K562 (cell line): ENCODE measurements around the gene FOXN3. TPM values are rescaled to one million over a fixed set of nuclear protein-coding genes. Genes with fewer than 3 reads are reported as not detected.
"Not testable (repeated sequence)": the region's sequence is repeated elsewhere in the genome, so short reads cannot be mapped to it uniquely, and the experiment has no call there.

Experiments
- ATAC-seq: fragments of 200-7000 bp; cut with Tn5 transposase; 3 replicates; pipeline ENCODE4 v1.9.1; 2020; ENCODE audit warnings: moderate library complexity
- BruUV-seq: library from RNA; stranded (reverse); fragments of 400-500 nt; replicated peaks from 2 replicates; lab custom pipeline; 2021; lab: Mats Ljungman, UMichigan
- CTCF ChIA-PET: fragments of 300-600 bp; formaldehyde crosslinking; extraction: SDS; loops from one replicate; lab custom pipeline; 2021; ENCODE audit warnings: low intra/inter-chr PET ratio; lab: Yijun Ruan, JAX
- POLR2A ChIA-PET: fragments of 300-600, 350-650 bp; sonication (Branson Sonifier 250); formaldehyde crosslinking; extraction: SDS; loops from one replicate; lab custom pipeline; 2021; ENCODE audit warnings: antibody characterized with exemption, inconsistent platforms; lab: Yijun Ruan, JAX
- DNase-seq, 4 experiments: peaks; one replicate each; pipeline versions ENCODE4 v3.0.0 to v3.0.0-alpha.2; 2011 to 2018; ENCODE audit warnings: low spot score in 3 of 4, mixed read lengths in 3 of 4; ENCODE audit errors: extremely low read depth in 1 of 4
- FAIRE-seq: peaks from 2 replicates; lab custom pipeline; 2011; peaks lifted over from hg19 to GRCh38; lab: Jason Lieb, UNC
- H2AFZ ChIP-seq: 2 replicates; pipeline ENCODE4 v1.6.0; 2011; ENCODE audit warnings: low read depth, low read length, control low read depth, inconsistent platforms
- H3K27ac ChIP-seq: fragments of 200-600 bp; 3 replicates; pipeline ENCODE4 v1.8.0; 2011; ENCODE audit warnings: low read depth, mild to moderate bottlenecking, control low read depth, inconsistent platforms, low read length, moderate library complexity, mixed read lengths; ENCODE audit errors: extremely low read depth
- H3K27me3 ChIP-seq, 2 experiments: fragments of 300-600 bp in 1 of 2; 2 replicates in 1 of 2; 3 replicates in 1 of 2; pipeline versions ENCODE4 v1.6.0 to v1.8.0; 2011; ENCODE audit warnings: inconsistent platforms in 2 of 2, low read length in 2 of 2, mild to moderate bottlenecking in 1 of 2, mixed read lengths in 1 of 2, moderate library complexity in 1 of 2; ENCODE audit not compliant: control insufficient read depth in 2 of 2, insufficient read depth in 2 of 2
- H3K36me3 ChIP-seq: fragments of 300-600 bp; 3 replicates; pipeline ENCODE4 v1.8.0; 2011; ENCODE audit warnings: mild to moderate bottlenecking, low read length, inconsistent platforms; ENCODE audit not compliant: control insufficient read depth, insufficient read depth
- H3K4me1 ChIP-seq, 2 experiments: fragments of 200-600 bp in 1 of 2; replicated peaks in 1 of 2; 2 replicates in 1 of 2; 3 replicates in 1 of 2; pipeline versions ENCODE4 v1.5.1 to v1.8.0; 2011; ENCODE audit warnings: inconsistent platforms in 2 of 2, low read length in 2 of 2, mild to moderate bottlenecking in 1 of 2, mixed read lengths in 1 of 2, moderate library complexity in 1 of 2; ENCODE audit not compliant: control insufficient read depth in 2 of 2, insufficient read depth in 2 of 2
- H3K4me2 ChIP-seq: 2 replicates; pipeline ENCODE4 v1.6.1; 2011; ENCODE audit warnings: low read length, control low read depth, inconsistent platforms, mixed read lengths; ENCODE audit not compliant: insufficient read depth
- H3K4me3 ChIP-seq: fragments of 200-600 bp; sonication (generic), shearing (Covaris generic); 2 replicates; pipeline ENCODE4 v1.5.1; 2016; ENCODE audit warnings: control low read depth, inconsistent platforms
- H3K79me2 ChIP-seq: fragments of 200-600 bp; 3 replicates; pipeline ENCODE4 v1.8.0; 2011; ENCODE audit warnings: low read length, inconsistent platforms; ENCODE audit not compliant: control insufficient read depth, insufficient read depth
- H3K9ac ChIP-seq, 2 experiments: 2 replicates each; pipeline versions ENCODE4 v1.6.0 to v1.6.1; 2011; ENCODE audit warnings: low read depth in 2 of 2, low read length in 2 of 2, control low read depth in 1 of 2, inconsistent platforms in 1 of 2, mild to moderate bottlenecking in 1 of 2, mixed read lengths in 1 of 2; ENCODE audit not compliant: insufficient read depth in 1 of 2
- H3K9me1 ChIP-seq: one replicate; pipeline ENCODE4 v1.6.0; 2011; ENCODE audit warnings: inconsistent platforms, mild to moderate bottlenecking, low read length, moderate library complexity; ENCODE audit not compliant: control insufficient read depth, insufficient read depth
- H3K9me3 ChIP-seq: replicated peaks from 2 replicates; pipeline ENCODE4 v1.5.1; 2011; ENCODE audit warnings: low read depth, low read length, inconsistent platforms; ENCODE audit not compliant: control insufficient read depth, insufficient read depth
- H4K20me1 ChIP-seq: replicated peaks from 2 replicates; pipeline ENCODE4 v1.6.1; 2011; ENCODE audit warnings: low read length, inconsistent platforms, mixed read lengths; ENCODE audit not compliant: control insufficient read depth, insufficient read depth
- NFYB ChIP-seq: IDR thresholded peaks from 2 replicates; pipeline ENCODE4 v1.6.1; 2011; ENCODE audit warnings: mild to moderate bottlenecking, moderate library complexity; ENCODE audit not compliant: insufficient read length; ENCODE audit errors: extremely low read depth
- WGBS: fragments of 100-300 bp; shearing (Covaris generic); methylation state at CpG from one replicate; pipeline ENCODE4 v1.1.6; 2016; ENCODE audit warnings: low coverage, mixed read lengths; ENCODE audit not compliant: insufficient coverage; ENCODE audit errors: missing lambda C conversion rate; 5-methylcytosine and 5-hydroxymethylcytosine counted together
- in situ Hi-C: fragments of 300-500 bp; cut with MboI; formaldehyde crosslinking; loops from 4 replicates; pipeline ENCODE4 v1.15.0; 2018; ENCODE audit warnings: inconsistent platforms, mixed read lengths
- intact Hi-C: fragments of 100-400 bp; cut with micrococcal nuclease; formaldehyde crosslinking; loops from 2 replicates; pipeline ENCODE4 v1.14.2; 2022
- polyA plus RNA-seq, 8 experiments: library from polyadenylated mRNA; depleted of rRNA in 4 of 8; stranded (reverse) in 5 of 8; unstranded in 3 of 8; fragments of >200 nt; fragmentation: Nextera tagmentation in 2 of 8; fragmentation: Illumina TruSeq in 1 of 8; extraction: Ambion mirVana in 2 of 8; extraction: Trizol in 1 of 8; gene quantifications; 2 replicates each; pipeline versions ENCODE4 v1.2.1 to v1.2.3, GENCODE V29; 2011 to 2014; ENCODE audit warnings: inconsistent platforms in 1 of 8, missing spikeins in 1 of 8
- total RNA-seq, 7 experiments: library from RNA; depleted of rRNA in 6 of 7; stranded (reverse); fragments of >200 nt in 6 of 7; fragmentation: Illumina TruSeq in 2 of 7; extraction: Trizol in 2 of 7; gene quantifications; 2 replicates each; pipeline versions ENCODE4 v1.2.1 to v1.2.3, GENCODE V29; 2011 to 2021; ENCODE audit warnings: low replicate concordance in 1 of 7
- TF ChIP-seq, protein P1 (sequence below), 2 experiments: IDR thresholded peaks; 2 replicates each; pipeline ENCODE4 v1.6.1; 2011; ENCODE audit warnings: borderline replicate concordance in 1 of 2, control low read depth in 1 of 2, low read depth in 1 of 2, low read length in 1 of 2, mild to moderate bottlenecking in 1 of 2, mixed read lengths in 1 of 2, moderate library complexity in 1 of 2; ENCODE audit not compliant: insufficient read depth in 1 of 2, insufficient read length in 1 of 2, poor library complexity in 1 of 2, severe bottlenecking in 1 of 2; ENCODE audit errors: extremely low read depth in 1 of 2

The FOXN3 gene
- total and polyA plus RNA-seq, 9 of the 15 experiments (the other 6 are each of a cell fraction or from before 2014, with no cell fraction given): 0.07 to 1.3 (median 0.40) TPM

GRCh38 chr14:89111766-89112543, 305.1 kb downstream of the FOXN3 start:
- H3K79me2 ChIP-seq, H3K9me1 ChIP-seq, H4K20me1 ChIP-seq, CTCF ChIA-PET, H3K9me3 ChIP-seq, H3K4me1 ChIP-seq, in situ Hi-C loops, H3K9ac ChIP-seq, H3K27ac ChIP-seq, DNase-seq, FAIRE-seq, POLR2A ChIA-PET, ATAC-seq, intact Hi-C loops, BruUV-seq, H3K27me3 ChIP-seq, H3K36me3 ChIP-seq, H3K4me3 ChIP-seq: not testable (repeated sequence)
- Histone ChIP-seq H3K4me2 (0 out of 2 replicates have a peak overlapping the region, but pooled peaks have one; percentile 14), H2AFZ (0 out of 2 replicates have a peak overlapping the region, but pooled peaks have one; percentile 24)
- 18% methylated on average over 10 of the region's 25 CpGs for WGBS
- peak; percentile 49 for TF ChIP-seq NFYB

GRCh38 chr14:89111232-89111631, 305.8 kb downstream of the FOXN3 start:
- H3K9me1 ChIP-seq, H4K20me1 ChIP-seq, H3K4me3 ChIP-seq, DNase-seq, H2AFZ ChIP-seq, POLR2A ChIA-PET, H3K36me3 ChIP-seq, ATAC-seq, CTCF ChIA-PET, H3K9ac ChIP-seq, H3K9me3 ChIP-seq, H3K4me1 ChIP-seq, H3K27ac ChIP-seq, H3K79me2 ChIP-seq, FAIRE-seq, intact Hi-C loops, in situ Hi-C loops, BruUV-seq, H3K4me2 ChIP-seq, H3K27me3 ChIP-seq: not testable (repeated sequence)
- TF ChIP-seq, protein P1, sequence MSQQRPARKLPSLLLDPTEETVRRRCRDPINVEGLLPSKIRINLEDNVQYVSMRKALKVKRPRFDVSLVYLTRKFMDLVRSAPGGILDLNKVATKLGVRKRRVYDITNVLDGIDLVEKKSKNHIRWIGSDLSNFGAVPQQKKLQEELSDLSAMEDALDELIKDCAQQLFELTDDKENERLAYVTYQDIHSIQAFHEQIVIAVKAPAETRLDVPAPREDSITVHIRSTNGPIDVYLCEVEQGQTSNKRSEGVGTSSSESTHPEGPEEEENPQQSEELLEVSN (IDR thresholded peaks at IDR 0.05; ENCODE audit: borderline replicate concordance in 1 of 2, extremely low read depth in 1 of 2, insufficient read depth in 1 of 2, insufficient read length in 1 of 2, low read depth in 1 of 2, low read length in 1 of 2, poor library complexity in 1 of 2, severe bottlenecking in 1 of 2): peak in 1 of 2 experiments; percentile 62
- 15% methylated on average over 5 of the region's 13 CpGs for WGBS
